ENCODE data around the gene GIGYF2.
"Not testable (repeated sequence)": the region's sequence is repeated elsewhere in the genome, so short reads cannot be mapped to it uniquely, and the experiment has no call there.

The GIGYF2 gene

GRCh38 chr2:232892221-232892620, 195.1 kb downstream of the GIGYF2 start:
- DNase-seq (ENCODE audit: low read depth, low spot score), result no peak

- DNase-seq (ENCODE audit: low read depth, low spot score), result no peak
Observed at GRCh38 chr2:232892843-232893242, 195.7 kb downstream of the GIGYF2 start.

GRCh38 chr2:232893834-232894233, 196.7 kb downstream of the GIGYF2 start:
- DNase-seq (ENCODE audit: low read depth, low spot score), result no peak

- no peak for DNase-seq (ENCODE audit: low read depth, low spot score)
Observed at GRCh38 chr2:232894251-232894650, 197.1 kb downstream of the GIGYF2 start.

GRCh38 chr2:232894746-232895145, 197.6 kb downstream of the GIGYF2 start:
- no peak for DNase-seq (ENCODE audit: low read depth, low spot score)

GRCh38 chr2:232896111-232896510, 199.0 kb downstream of the GIGYF2 start:
- DNase-seq (ENCODE audit: low read depth, low spot score), result no peak

GRCh38 chr2:232896720-232897597, 199.8 kb downstream of the GIGYF2 start:
- DNase-seq (ENCODE audit: low read depth, low spot score), result no peak

- DNase-seq (ENCODE audit: low read depth, low spot score), result no peak
Observed at GRCh38 chr2:232897598-232898408, 200.7 kb downstream of the GIGYF2 start.

GRCh38 chr2:232898592-232899543, 201.7 kb downstream of the GIGYF2 start:
- no peak for DNase-seq (ENCODE audit: low read depth, low spot score)

GRCh38 chr2:232900811-232901735, 203.9 kb downstream of the GIGYF2 start:
- no peak for DNase-seq (ENCODE audit: low read depth, low spot score)

- no peak for DNase-seq (ENCODE audit: low read depth, low spot score)
Observed at GRCh38 chr2:232901736-232902578, 204.8 kb downstream of the GIGYF2 start.

GRCh38 chr2:232903989-232904388, 206.9 kb downstream of the GIGYF2 start:
- no peak for DNase-seq (ENCODE audit: low read depth, low spot score)

- not testable (repeated sequence) for DNase-seq (ENCODE audit: low read depth, low spot score)
Observed at GRCh38 chr2:232906867-232907717, 210.0 kb downstream of the GIGYF2 start.

GRCh38 chr2:232907718-232908085, 210.6 kb downstream of the GIGYF2 start:
- DNase-seq (ENCODE audit: low read depth, low spot score), result not testable (repeated sequence)

- no peak for DNase-seq (ENCODE audit: low read depth, low spot score)
Observed at GRCh38 chr2:232908695-232909094, 211.6 kb downstream of the GIGYF2 start.
